Endothelial cell (in vitro differentiated cells): ENCODE results near the gene SRMS. TPM values are rescaled to one million over a fixed set of nuclear protein-coding genes. Genes with fewer than 3 reads are reported as not detected.

ENCODE experiments used
- DNase-seq: peaks from one replicate; pipeline ENCODE4 v3.0.0; 2021; ENCODE audit warnings: low spot score
- H3K27ac Mint-ChIP-seq: one replicate; pipeline ENCODE4 v1.8.0; 2021; ENCODE audit warnings: mixed read lengths, inconsistent platforms; ENCODE audit not compliant: unreplicated experiment
- H3K27me3 Mint-ChIP-seq: one replicate; pipeline ENCODE4 v1.8.0; 2021; ENCODE audit warnings: mild to moderate bottlenecking, moderate library complexity, mixed read lengths, inconsistent platforms; ENCODE audit not compliant: unreplicated experiment
- H3K36me3 Mint-ChIP-seq: one replicate; pipeline ENCODE4 v1.8.0; 2021; ENCODE audit warnings: mild to moderate bottlenecking, low read depth, mixed read lengths, inconsistent platforms; ENCODE audit not compliant: unreplicated experiment
- H3K4me1 Mint-ChIP-seq: one replicate; pipeline ENCODE4 v1.8.0; 2021; ENCODE audit warnings: mild to moderate bottlenecking, mixed read lengths, inconsistent platforms; ENCODE audit not compliant: unreplicated experiment
- H3K4me3 Mint-ChIP-seq: one replicate; pipeline ENCODE4 v1.8.0; 2021; ENCODE audit warnings: mild to moderate bottlenecking, mixed read lengths, inconsistent platforms; ENCODE audit not compliant: unreplicated experiment
- H3K9me3 Mint-ChIP-seq: one replicate; pipeline ENCODE4 v1.8.0; 2021; ENCODE audit warnings: mixed read lengths, inconsistent platforms; ENCODE audit not compliant: unreplicated experiment
- CTCF ChIP-seq: fragments of 200-600 bp; sonication (generic); IDR thresholded peaks from one replicate; pipeline ENCODE4 v1.5.0; 2021; ENCODE audit warnings: antibody characterized with exemption; ENCODE audit not compliant: unreplicated experiment
- total RNA-seq: library from RNA; stranded (reverse); fragmentation: NEBNext Ultra II Directional; extraction: Animal tissue kit (Norgen Biotek cat#: 25700); gene quantifications from one replicate; pipeline ENCODE4 v1.2.1, GENCODE V29; 2021; ENCODE audit not compliant: unreplicated experiment

Gene SRMS
- total RNA-seq, 1 donor from 2014 or later, result not detected

DNA sequence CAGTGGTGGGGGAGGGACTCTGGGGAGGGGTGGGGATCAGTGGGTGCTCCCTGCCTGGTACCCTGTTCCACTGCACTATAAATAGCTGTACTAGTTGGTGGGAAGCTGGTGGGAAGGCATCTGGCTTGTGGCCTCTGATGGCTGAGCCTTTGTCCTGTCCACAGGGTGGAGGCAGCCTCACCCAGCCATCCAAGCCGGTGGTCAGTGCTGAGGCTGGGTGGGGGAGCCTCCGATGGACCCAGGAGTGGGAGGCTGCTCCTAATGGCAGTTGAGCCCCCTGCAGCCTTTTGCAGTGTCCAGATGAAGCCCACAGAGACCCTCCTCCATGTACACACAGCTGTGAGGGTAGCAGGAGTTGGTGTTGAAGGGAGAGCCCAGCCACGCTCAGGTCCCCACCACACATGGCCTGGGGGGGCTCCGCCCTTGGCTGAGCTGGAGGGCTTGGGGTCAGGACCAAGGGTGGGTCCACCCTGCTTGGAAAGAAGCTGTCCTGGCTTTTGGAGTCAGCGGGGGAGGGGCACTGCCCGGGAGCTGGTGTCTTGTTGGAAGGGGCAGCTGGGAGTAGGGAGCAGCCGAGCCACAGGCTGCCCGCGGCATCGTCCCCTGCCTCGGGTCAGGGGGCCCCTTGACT, 24.5 kb downstream of the SRMS start:
- peak overlapping the region; percentile 65 for H3K4me3 Mint-ChIP-seq
- peaks cover 12% of the 10 kb centered on the region for H3K36me3 Mint-ChIP-seq
- no peak for DNase-seq
- TF ChIP-seq CTCF, result no peak
- no peak overlapping the region for H3K27ac Mint-ChIP-seq
- H3K4me1 Mint-ChIP-seq, result peaks cover 2% of the 10 kb centered on the region
- no peaks in the 10 kb centered on the region for H3K9me3 Mint-ChIP-seq
- peaks cover 15% of the 10 kb centered on the region for H3K27me3 Mint-ChIP-seq

DNA sequence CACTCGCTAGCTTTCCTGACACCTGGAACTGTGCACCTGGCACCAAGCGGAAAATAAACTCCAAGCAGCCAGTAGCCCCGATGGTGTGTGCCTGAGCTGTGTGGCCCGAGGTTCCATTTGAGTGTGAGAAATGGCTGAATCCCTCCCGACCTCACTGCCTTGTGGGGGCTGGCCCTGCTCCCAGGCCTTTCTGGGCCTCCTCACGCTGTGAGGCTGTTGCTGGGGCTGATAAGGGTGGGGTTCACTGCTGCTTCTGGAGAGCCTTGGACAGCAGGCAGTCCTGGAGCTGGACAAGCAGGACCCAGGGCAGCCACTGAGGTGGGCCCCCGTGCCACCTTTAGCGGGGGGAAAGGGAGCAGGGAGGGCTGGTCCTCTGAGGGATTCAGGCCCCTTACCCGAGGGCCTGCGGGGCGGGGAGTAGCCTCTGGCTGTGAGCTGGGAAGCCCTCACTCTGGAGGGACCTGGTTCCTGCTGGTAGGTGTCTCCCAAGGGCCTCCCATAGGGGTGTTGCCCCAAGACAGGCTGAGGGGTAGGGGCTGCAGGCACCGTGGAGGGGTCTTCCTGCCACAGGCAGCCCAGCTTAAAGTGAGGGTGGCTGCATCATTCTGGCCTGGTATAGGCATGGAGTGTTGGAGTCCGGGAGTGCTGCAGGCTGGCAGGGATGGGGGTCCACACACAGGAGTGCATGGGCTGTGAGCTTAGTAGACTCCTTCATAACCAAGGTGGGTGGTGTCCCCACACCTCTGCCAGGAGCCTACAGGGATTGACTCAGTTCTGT, 25.3 kb downstream of the SRMS start:
- H3K4me1 Mint-ChIP-seq, result peaks cover 5% of the 10 kb centered on the region

DNA sequence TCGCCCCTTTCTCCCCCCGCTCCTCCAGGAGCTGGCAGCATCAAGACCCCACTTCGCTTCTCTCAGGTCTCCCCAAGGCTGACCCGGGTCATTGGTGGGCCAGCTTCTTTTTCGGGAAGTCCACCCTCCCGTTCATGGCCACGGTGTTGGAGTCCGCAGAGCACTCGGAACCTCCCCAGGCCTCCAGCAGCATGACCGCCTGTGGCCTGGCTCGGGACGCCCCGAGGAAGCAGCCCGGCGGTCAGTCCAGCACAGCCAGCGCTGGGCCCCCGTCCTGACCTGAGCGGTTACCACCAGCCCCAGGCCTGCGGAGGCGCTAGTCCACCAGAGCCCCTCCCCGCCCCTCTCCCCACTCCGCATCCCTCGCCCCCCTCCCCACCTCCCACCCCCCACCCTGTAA, 25.9 kb downstream of the SRMS start:
- Mint-ChIP-seq H3K9me3 (no peaks in the 10 kb centered on the region), H3K4me3 (peak overlapping the region; percentile 91), H3K36me3 (peaks cover 15% of the 10 kb centered on the region), H3K27ac (peak overlapping the region; percentile 42), H3K27me3 (peaks cover 17% of the 10 kb centered on the region), H3K4me1 (peaks cover 5% of the 10 kb centered on the region)
- DNase-seq, result no peak
- no peak for TF ChIP-seq CTCF

More for the DNA sequence above, 25.3 kb downstream of the SRMS start:
- Mint-ChIP-seq H3K27me3 (peaks cover 17% of the 10 kb centered on the region), H3K36me3 (peaks cover 15% of the 10 kb centered on the region), H3K4me3 (peak overlapping the region; percentile 77), H3K9me3 (no peaks in the 10 kb centered on the region), H3K27ac (no peak overlapping the region)
- TF ChIP-seq CTCF, result no peak
- no peak for DNase-seq

- DNase-seq, result peak; percentile 65
- no peaks in the 10 kb centered on the region for H3K9me3 Mint-ChIP-seq
- peak overlapping the region; percentile 42 for H3K27ac Mint-ChIP-seq
- H3K4me1 Mint-ChIP-seq, result peaks cover 5% of the 10 kb centered on the region
- peak overlapping the region; percentile 91 for H3K4me3 Mint-ChIP-seq
- peaks cover 17% of the 10 kb centered on the region for H3K27me3 Mint-ChIP-seq
- no peak for TF ChIP-seq CTCF
- peaks cover 15% of the 10 kb centered on the region for H3K36me3 Mint-ChIP-seq
Measured at GRCh38 chr20:63520934-63521601, 26.5 kb downstream of the SRMS start.
